Adrenal gland (tissue), 19 donors: ENCODE results near the gene ZBTB39. TPM values are rescaled to one million over a fixed set of nuclear protein-coding genes. Genes with fewer than 3 reads are reported as not detected.
"Not testable (repeated sequence)": the region's sequence is repeated elsewhere in the genome, so short reads cannot be mapped to it uniquely, and the experiment has no call there.

ENCODE experiments used
- DNase-seq, 7 donors: peaks; one replicate each; pipeline ENCODE4 v3.0.0-alpha.2; 2019 to 2020
- H3K27ac ChIP-seq, 5 donors: fragments of 200-600 bp; sonication (generic) in 4 of 5; 1 replicate in 3 of 5; 2 replicates in 2 of 5; pipeline versions ENCODE4 v1.5.1 to v1.8.0; 2016 to 2020; ENCODE audit warnings: mild to moderate bottlenecking in 1 of 5
- H3K27me3 ChIP-seq: fragments of 200-600 bp; 2 replicates; pipeline ENCODE4 v1.8.0; 2021
- H3K36me3 ChIP-seq, 2 donors: fragments of 200-600 bp; replicated peaks in 1 of 2; 1 replicate in 1 of 2; 2 replicates in 1 of 2; pipeline versions ENCODE4 v1.5.1 to v1.8.0; 2018 to 2022
- H3K4me1 ChIP-seq, 2 donors: fragments of 200-600 bp; replicated peaks in 1 of 2; 1 replicate in 1 of 2; 2 replicates in 1 of 2; pipeline versions ENCODE4 v1.5.1 to v1.8.0; 2018 to 2021
- H3K4me3 ChIP-seq, 4 donors: fragments of 200-600 bp; sonication (generic) in 3 of 4; one replicate each; pipeline ENCODE4 v1.5.1; 2016 to 2018
- H3K9me3 ChIP-seq, 3 donors: fragments of 200-600 bp; sonication (generic) in 1 of 3; replicated peaks in 1 of 3; 1 replicate in 2 of 3; 2 replicates in 1 of 3; pipeline versions ENCODE4 v1.5.1 to v1.8.0; 2016 to 2021
- POLR2A ChIP-seq, 2 donors: fragments of 450-650 bp; IDR thresholded peaks; one replicate each; pipeline ENCODE4 v1.6.1; 2017; ENCODE audit warnings: antibody characterized with exemption in 2 of 2, mild to moderate bottlenecking in 2 of 2, moderate library complexity in 1 of 2
- WGBS, 4 donors: extraction: QIAGEN DNeasy Blood & Tissue Kit in 2 of 4; methylation state at CpG; one replicate each; pipeline versions ENCODE4 v1.1.5 to v1.1.7; 2013 to 2017; 5-methylcytosine and 5-hydroxymethylcytosine counted together
- intact Hi-C, 2 donors: fragments of 100-400 bp; cut with DNase I; formaldehyde crosslinking; loops; one replicate each; pipeline versions ENCODE4 v1.14.1 to v1.15.0; 2022 to 2023
- long read RNA-seq, 10 donors: library from polyadenylated mRNA in 3 of 10; unstranded in 2 of 10; stranded (forward) in 1 of 10; transcript quantifications; one replicate each; pipeline ENCODE4 v2.0.0 and lab custom pipeline, GENCODE V29; 2021 to 2026
- polyA plus RNA-seq, 3 donors: library from polyadenylated mRNA; stranded (reverse); fragments of 200-250 nt in 2 of 3; fragments of 350-450 nt in 1 of 3; fragmentation: Illumina TruSeq in 1 of 3; extraction: RNeasy Lipid Tissue Mini Kit (QIAGEN cat#74804) in 1 of 3; gene quantifications; one replicate each; pipeline ENCODE4 v1.2.3, GENCODE V29; 2013 to 2014
- total RNA-seq, 9 donors: library from RNA; depleted of rRNA in 4 of 9; stranded (reverse); fragments of >200 nt in 4 of 9; fragments of 120-200 nt in 1 of 9; fragmentation: NEBNext Ultra II Directional in 1 of 9; extraction: Animal tissue kit (Norgen Biotek cat#: 25700) in 1 of 9; gene quantifications; one replicate each; pipeline versions ENCODE4 v1.1.0 to v1.2.4, GENCODE V29; 2013 to 2023
- TF ChIP-seq, protein P1 (sequence below), 6 experiments: fragments of 450-650 bp in 4 of 6; fragments of 200-600 bp in 2 of 6; sonication (generic) in 1 of 6; IDR thresholded peaks; 1 replicate in 5 of 6; 2 replicates in 1 of 6; pipeline versions ENCODE4 v1.5.1 to v1.8.0; 2016 to 2021; ENCODE audit warnings: antibody characterized with exemption in 6 of 6, mild to moderate bottlenecking in 2 of 6, moderate library complexity in 1 of 6
- donor health status: healthy with polysubstance abuse.
- donor health status: Bipolar disorder and iron deficiency.
- donor health status: DM: yes; HTN: yes; CAD: no.
- donor health status: DM: no; HTN: no; CAD: no.
- donor health status: DM: no; HTN: no; CAD: no.
- donor health status: DM: yes; HTN: yes; CAD: no.

The ZBTB39 gene, protein sequence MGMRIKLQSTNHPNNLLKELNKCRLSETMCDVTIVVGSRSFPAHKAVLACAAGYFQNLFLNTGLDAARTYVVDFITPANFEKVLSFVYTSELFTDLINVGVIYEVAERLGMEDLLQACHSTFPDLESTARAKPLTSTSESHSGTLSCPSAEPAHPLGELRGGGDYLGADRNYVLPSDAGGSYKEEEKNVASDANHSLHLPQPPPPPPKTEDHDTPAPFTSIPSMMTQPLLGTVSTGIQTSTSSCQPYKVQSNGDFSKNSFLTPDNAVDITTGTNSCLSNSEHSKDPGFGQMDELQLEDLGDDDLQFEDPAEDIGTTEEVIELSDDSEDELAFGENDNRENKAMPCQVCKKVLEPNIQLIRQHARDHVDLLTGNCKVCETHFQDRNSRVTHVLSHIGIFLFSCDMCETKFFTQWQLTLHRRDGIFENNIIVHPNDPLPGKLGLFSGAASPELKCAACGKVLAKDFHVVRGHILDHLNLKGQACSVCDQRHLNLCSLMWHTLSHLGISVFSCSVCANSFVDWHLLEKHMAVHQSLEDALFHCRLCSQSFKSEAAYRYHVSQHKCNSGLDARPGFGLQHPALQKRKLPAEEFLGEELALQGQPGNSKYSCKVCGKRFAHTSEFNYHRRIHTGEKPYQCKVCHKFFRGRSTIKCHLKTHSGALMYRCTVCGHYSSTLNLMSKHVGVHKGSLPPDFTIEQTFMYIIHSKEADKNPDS
- 1 to 10 TPM; 3.2 to 6.0 (median 4.3) TPM for total RNA-seq
- polyA plus RNA-seq: 1 to 10 TPM; 1.4 to 2.7 (median 1.5) TPM
- long read RNA-seq, donor 1, full-length matches to known transcripts: 2 of 2 reads
- long read RNA-seq, donor 1, partial matches to known transcripts: 0 of 2 reads
- long read RNA-seq, donor 1, other reads (novel, unspliced or antisense): 0 of 2 reads
- long read RNA-seq, donor 2, full-length matches to known transcripts: 1 of 1 reads
- long read RNA-seq, donor 2, partial matches to known transcripts: 0 of 1 reads
- long read RNA-seq, donor 2, other reads (novel, unspliced or antisense): 0 of 1 reads
- long read RNA-seq, donor 3, full-length matches to known transcripts: 2 of 2 reads
- long read RNA-seq, donor 3, partial matches to known transcripts: 0 of 2 reads
- long read RNA-seq, donor 3, other reads (novel, unspliced or antisense): 0 of 2 reads
- long read RNA-seq, donor 4, partial matches to known transcripts: 0 of 1 reads
- long read RNA-seq, donor 4, other reads (novel, unspliced or antisense): 1 of 1 reads
- long read RNA-seq, donor 5, full-length matches to known transcripts: 1 of 1 reads
- long read RNA-seq, donor 5, partial matches to known transcripts: 0 of 1 reads
- long read RNA-seq, donor 5, other reads (novel, unspliced or antisense): 0 of 1 reads
- long read RNA-seq, donor 6, full-length matches to known transcripts: 2 of 2 reads
- long read RNA-seq, donor 6, partial matches to known transcripts: 0 of 2 reads
- long read RNA-seq, donor 6, other reads (novel, unspliced or antisense): 0 of 2 reads
- long read RNA-seq, donor 7, full-length matches to known transcripts: 1 of 1 reads
- long read RNA-seq, donor 7, partial matches to known transcripts: 0 of 1 reads
- long read RNA-seq, donor 7, other reads (novel, unspliced or antisense): 0 of 1 reads
- long read RNA-seq, donor 8, full-length matches to known transcripts: 1 of 1 reads
- long read RNA-seq, donor 8, partial matches to known transcripts: 0 of 1 reads
- long read RNA-seq, donor 8, other reads (novel, unspliced or antisense): 0 of 1 reads
- long read RNA-seq, donor 9, full-length matches to known transcripts: 1 of 1 reads
- long read RNA-seq, donor 9, partial matches to known transcripts: 0 of 1 reads
- long read RNA-seq, donor 9, other reads (novel, unspliced or antisense): 0 of 1 reads
- long read RNA-seq, donor 10, full-length matches to known transcripts: 2 of 2 reads
- long read RNA-seq, donor 10, partial matches to known transcripts: 0 of 2 reads
- long read RNA-seq, donor 10, other reads (novel, unspliced or antisense): 0 of 2 reads

DNA sequence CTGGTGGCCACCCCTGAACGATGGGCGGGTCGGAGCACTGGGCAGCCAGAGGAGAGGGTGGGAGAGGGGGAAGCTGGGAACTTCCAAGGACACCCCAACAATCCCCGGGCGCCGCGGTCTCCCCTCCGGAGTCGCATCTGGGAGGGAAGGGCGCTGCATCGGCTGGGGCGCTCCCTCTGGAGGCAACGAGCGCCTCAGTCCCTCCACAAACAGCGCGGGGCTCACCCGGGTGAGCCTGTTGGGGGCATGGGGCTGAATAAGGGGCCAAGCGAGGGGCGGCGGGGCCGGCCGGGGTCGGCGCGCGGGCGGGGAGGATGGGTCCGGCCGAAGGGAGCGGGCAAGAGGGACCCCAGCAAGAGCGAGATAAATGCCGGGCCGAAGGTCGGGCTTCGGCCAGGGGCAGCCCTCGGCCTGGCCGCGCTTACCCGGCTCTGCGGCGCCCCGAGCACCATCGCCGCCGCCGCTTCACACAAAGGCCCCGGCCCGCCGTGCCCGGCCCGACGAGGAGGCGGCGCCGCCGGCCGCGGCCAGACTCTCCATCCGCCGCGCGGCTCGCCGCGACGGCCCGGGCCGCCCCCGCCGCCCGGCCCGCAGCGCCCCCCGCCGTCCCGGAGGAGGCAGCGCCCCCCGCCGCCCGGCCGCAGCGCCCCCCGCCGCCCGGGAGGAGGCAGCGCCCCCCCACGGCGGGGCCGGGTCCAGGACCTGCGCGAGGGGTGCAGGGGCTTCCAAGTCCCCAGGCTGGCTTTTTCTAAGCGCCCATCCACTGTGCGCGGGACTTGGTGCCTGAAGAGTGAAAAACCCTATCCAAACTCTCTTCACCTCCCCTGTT lies at the start of gene ZBTB39:
Gene ZBTB39 (minus strand): TSS at position 567 of the 829 bp plus-strand sequence. CDS start 1,629 bp downstream, outside the sequence.
- intact Hi-C loops: no loop called here
- TF ChIP-seq, protein P1, sequence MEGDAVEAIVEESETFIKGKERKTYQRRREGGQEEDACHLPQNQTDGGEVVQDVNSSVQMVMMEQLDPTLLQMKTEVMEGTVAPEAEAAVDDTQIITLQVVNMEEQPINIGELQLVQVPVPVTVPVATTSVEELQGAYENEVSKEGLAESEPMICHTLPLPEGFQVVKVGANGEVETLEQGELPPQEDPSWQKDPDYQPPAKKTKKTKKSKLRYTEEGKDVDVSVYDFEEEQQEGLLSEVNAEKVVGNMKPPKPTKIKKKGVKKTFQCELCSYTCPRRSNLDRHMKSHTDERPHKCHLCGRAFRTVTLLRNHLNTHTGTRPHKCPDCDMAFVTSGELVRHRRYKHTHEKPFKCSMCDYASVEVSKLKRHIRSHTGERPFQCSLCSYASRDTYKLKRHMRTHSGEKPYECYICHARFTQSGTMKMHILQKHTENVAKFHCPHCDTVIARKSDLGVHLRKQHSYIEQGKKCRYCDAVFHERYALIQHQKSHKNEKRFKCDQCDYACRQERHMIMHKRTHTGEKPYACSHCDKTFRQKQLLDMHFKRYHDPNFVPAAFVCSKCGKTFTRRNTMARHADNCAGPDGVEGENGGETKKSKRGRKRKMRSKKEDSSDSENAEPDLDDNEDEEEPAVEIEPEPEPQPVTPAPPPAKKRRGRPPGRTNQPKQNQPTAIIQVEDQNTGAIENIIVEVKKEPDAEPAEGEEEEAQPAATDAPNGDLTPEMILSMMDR (IDR thresholded peaks at IDR 0.05): peak in 5 of 6 experiments; percentile 9 to 53 (median 34)
- TF ChIP-seq POLR2A (IDR thresholded peaks at IDR 0.05): peak in 1 of 2 donors; percentile 35
- no peaks in the 10 kb centered on the region for H3K27me3 ChIP-seq
- DNase-seq: peak in 6 of 7 donors; percentile 41 to 61 (median 50)
- 0 to 1% (median 1%) methylated on average over 13 to 93 of the region's 94 CpGs for WGBS, 4 donors
- no peaks in the 10 kb centered on the region for H3K9me3 ChIP-seq
- peaks cover 0 to 28% of the 10 kb centered on the region in 2 donors for H3K36me3 ChIP-seq
- H3K27ac ChIP-seq: peak within 1 kb of the TSS in 4 of 5 donors; percentile 44 to 88 (median 74)
- H3K4me1 ChIP-seq: peaks cover 8 to 29% of the 10 kb centered on the region in 2 donors
- peak within 1 kb of the TSS; percentile 16 to 91 (median 86) for H3K4me3 ChIP-seq

DNA sequence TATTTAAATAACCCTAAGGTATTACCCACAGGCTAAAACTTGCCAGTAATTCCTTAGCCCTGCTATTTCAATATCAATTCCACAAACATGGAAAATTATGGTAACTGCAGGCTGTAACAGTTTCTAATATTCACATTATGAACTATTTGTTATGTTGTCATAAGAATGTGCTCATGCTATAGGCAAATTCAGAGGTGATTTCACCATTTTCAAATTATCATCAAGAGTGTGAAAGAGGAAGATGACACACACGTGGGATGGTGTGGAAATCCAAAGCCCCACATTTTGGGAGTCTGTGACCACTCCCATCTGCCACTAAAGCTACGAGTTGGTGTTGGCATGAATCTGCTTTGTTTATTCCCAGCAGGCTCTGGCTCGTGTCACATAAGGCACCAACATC lies 49.5 kb upstream of the ZBTB39 start:
- Histone ChIP-seq H3K4me3 (no peak overlapping the region), H3K4me1 (no peaks in the 10 kb centered on the region), H3K27ac (peak overlapping the region in 1 of 5 donors; percentile 75), H3K36me3 (peaks cover 0 to 15% of the 10 kb centered on the region in 2 donors), H3K9me3 (no peaks in the 10 kb centered on the region), H3K27me3 (no peaks in the 10 kb centered on the region)
- intact Hi-C loops: loop anchor here in 1 of 2 donors (5.0 kb wide), 1 partner anchor 44 kb away; no protein-coding TSS in a partner anchor
- TF ChIP-seq, protein P1 (IDR thresholded peaks at IDR 0.05): no peak
- TF ChIP-seq POLR2A (IDR thresholded peaks at IDR 0.05): no peak
- WGBS, 4 donors: 62 to 70% (median 68%) methylated on average over 3 of the region's 3 CpGs
- DNase-seq: peak in 1 of 7 donors; percentile 46

DNA sequence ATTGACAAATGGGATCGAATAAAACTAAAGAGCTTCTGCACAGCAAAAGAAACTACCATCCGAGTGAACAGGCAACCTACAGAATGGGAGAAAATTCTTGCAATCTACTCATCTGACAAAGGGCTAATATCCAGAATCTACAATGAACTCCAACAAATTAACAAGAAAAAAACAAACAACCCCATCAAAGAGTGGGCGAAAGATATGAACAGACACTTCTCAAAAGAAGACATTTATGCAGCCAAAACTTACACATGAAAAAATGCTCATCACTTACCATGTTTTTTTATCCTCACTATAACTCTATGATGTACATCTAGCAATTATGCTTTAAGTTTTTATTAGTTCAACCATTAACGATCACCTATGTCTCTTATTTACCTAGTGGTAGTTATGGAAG lies 47.6 kb upstream of the ZBTB39 start:
- H3K36me3 ChIP-seq, H3K4me1 ChIP-seq, H3K27ac ChIP-seq, H3K27me3 ChIP-seq, H3K9me3 ChIP-seq, H3K4me3 ChIP-seq, DNase-seq, intact Hi-C loops: not testable (repeated sequence)
- WGBS, 4 donors: 94 to 98% (median 96%) methylated on average over 4 of the region's 4 CpGs

DNA sequence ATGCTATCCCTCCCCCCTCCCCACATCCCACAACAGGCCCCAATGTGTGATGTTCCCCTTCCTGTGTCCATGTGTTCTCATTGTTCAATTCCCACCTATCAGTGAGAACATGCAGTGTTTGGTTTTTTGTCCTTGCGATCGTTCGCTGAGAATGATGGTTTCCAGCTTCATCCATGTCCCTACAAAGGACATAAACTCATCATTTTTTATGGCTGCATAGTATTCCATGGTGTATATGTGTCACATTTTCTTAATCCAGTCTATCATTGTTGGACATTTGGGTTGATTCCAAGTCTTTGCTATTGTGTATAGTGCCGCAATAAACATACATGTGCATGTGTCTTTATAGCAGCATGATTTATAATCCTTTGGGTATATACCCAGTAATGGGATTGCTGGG lies 46.8 kb upstream of the ZBTB39 start:
- H3K4me1 ChIP-seq, H3K36me3 ChIP-seq, H3K27ac ChIP-seq, intact Hi-C loops, H3K9me3 ChIP-seq, H3K27me3 ChIP-seq, H3K4me3 ChIP-seq: not testable (repeated sequence)
- DNase-seq: peak in 1 of 7 donors; percentile 4
- 97 to 100% (median 98%) methylated on average over 4 of the region's 4 CpGs for WGBS, 4 donors
